Keratinocyte (primary cell): ENCODE results near the gene ASB9. TPM values are rescaled to one million over a fixed set of nuclear protein-coding genes. Genes with fewer than 3 reads are reported as not detected.

Source experiments
- DNase-seq: peaks from one replicate; pipeline ENCODE4 v3.0.0-alpha.2; 2011; ENCODE audit warnings: low read depth, missing footprints, low spot score
- FAIRE-seq: peaks from 2 replicates; lab custom pipeline; 2011; peaks lifted over from hg19 to GRCh38; lab: Jason Lieb, UNC
- H2AFZ ChIP-seq: 2 replicates; pipeline ENCODE4 v1.6.0; 2012; ENCODE audit warnings: low read length, control low read depth, inconsistent platforms; ENCODE audit not compliant: control insufficient read depth
- H3K27ac ChIP-seq: 2 replicates; pipeline ENCODE4 v1.5.1; 2011; ENCODE audit warnings: low read length; ENCODE audit not compliant: control insufficient read depth, insufficient read depth
- H3K27me3 ChIP-seq: 3 replicates; pipeline ENCODE4 v1.6.0; 2011; ENCODE audit warnings: low read length; ENCODE audit not compliant: control insufficient read depth, insufficient read depth; ENCODE audit errors: extremely low read depth
- H3K36me3 ChIP-seq, 2 experiments: 2 replicates in 1 of 2; 3 replicates in 1 of 2; pipeline ENCODE4 v1.5.1; 2011; ENCODE audit warnings: low read length in 2 of 2, mild to moderate bottlenecking in 1 of 2; ENCODE audit not compliant: control insufficient read depth in 2 of 2, insufficient read depth in 2 of 2; ENCODE audit errors: extremely low read depth in 1 of 2
- H3K4me1 ChIP-seq: 3 replicates; pipeline ENCODE4 v1.5.1; 2011; ENCODE audit warnings: low read length; ENCODE audit not compliant: control insufficient read depth, insufficient read depth; ENCODE audit errors: extremely low read depth
- H3K4me2 ChIP-seq: 3 replicates; pipeline ENCODE4 v1.6.0; 2011; ENCODE audit warnings: low read depth, low read length; ENCODE audit not compliant: control insufficient read depth, insufficient read depth; ENCODE audit errors: extremely low read depth
- H3K4me3 ChIP-seq, 3 experiments: fragments of 200-600 bp in 1 of 3; sonication (generic) in 1 of 3; 2 replicates in 2 of 3; 3 replicates in 1 of 3; pipeline ENCODE4 v1.5.1; 2011 to 2016; ENCODE audit warnings: low read length in 3 of 3, mild to moderate bottlenecking in 3 of 3, control low read depth in 2 of 3, inconsistent platforms in 1 of 3, low read depth in 1 of 3, mixed read lengths in 1 of 3, mixed run types in 1 of 3, moderate library complexity in 1 of 3; ENCODE audit not compliant: control insufficient read depth in 2 of 3, insufficient read depth in 2 of 3; ENCODE audit errors: extremely low read depth in 1 of 3
- H3K79me2 ChIP-seq: 2 replicates; pipeline ENCODE4 v1.6.0; 2012; ENCODE audit warnings: low read length; ENCODE audit not compliant: control insufficient read depth, insufficient read depth
- H3K9ac ChIP-seq: 3 replicates; pipeline ENCODE4 v1.6.0; 2011; ENCODE audit warnings: low read length; ENCODE audit not compliant: control insufficient read depth, insufficient read depth; ENCODE audit errors: extremely low read depth
- H3K9me1 ChIP-seq: 3 replicates; pipeline ENCODE4 v1.6.0; 2011; ENCODE audit warnings: low read length; ENCODE audit not compliant: control insufficient read depth, insufficient read depth; ENCODE audit errors: extremely low read depth
- H3K9me3 ChIP-seq: 2 replicates; pipeline ENCODE4 v1.5.1; 2012; ENCODE audit warnings: low read depth, low read length; ENCODE audit not compliant: control insufficient read depth
- H4K20me1 ChIP-seq: 3 replicates; pipeline ENCODE4 v1.6.0; 2011; ENCODE audit warnings: low read length; ENCODE audit not compliant: control insufficient read depth, insufficient read depth; ENCODE audit errors: extremely low read depth
- CTCF ChIP-seq, 3 experiments: IDR thresholded peaks in 1 of 3; conservative IDR thresholded peaks in 1 of 3; optimal IDR thresholded peaks in 1 of 3; 2 replicates in 2 of 3; 3 replicates in 1 of 3; pipeline versions ENCODE3 to v1.5.1; 2011; ENCODE audit warnings: low read length in 3 of 3, mild to moderate bottlenecking in 3 of 3, moderate library complexity in 2 of 3, control low read depth in 1 of 3, inconsistent platforms in 1 of 3; ENCODE audit not compliant: insufficient read depth in 2 of 3; ENCODE audit errors: extremely low read depth in 1 of 3
- EZH2 ChIP-seq: IDR thresholded peaks from one replicate; pipeline ENCODE4 v1.6.1; 2012; ENCODE audit warnings: inconsistent platforms, mild to moderate bottlenecking, low read length, moderate library complexity
- dilution Hi-C: fragments of 300-500 bp; cut with MboI; formaldehyde crosslinking; loops from one replicate; pipeline ENCODE4 v1.7.0; 2020; ENCODE audit warnings: low sequenced_read_pairs; ENCODE audit not compliant: extremely low pct_ligation_motif_present
- polyA plus RNA-seq, 5 experiments: library from polyadenylated mRNA; depleted of rRNA in 3 of 5; stranded (reverse) in 3 of 5; stranded (forward) in 1 of 5; unstranded in 1 of 5; fragments of >200 nt; gene quantifications; 1 replicate in 1 of 5; 2 replicates in 3 of 5; 3 replicates in 1 of 5; pipeline versions ENCODE4 v1.2.1 to v1.2.3, GENCODE V29; 2011 to 2012; ENCODE audit warnings: missing spikeins in 2 of 5, low read depth in 1 of 5, low replicate concordance in 1 of 5

Gene ASB9
- polyA plus RNA-seq, 1 donor (not counting 4 experiments of a cell fraction or from before 2014, with no cell fraction given) = 0.66 TPM

GRCh38 chrX:15224747-15225146 lies 45.1 kb downstream of the ASB9 start:
- Histone ChIP-seq H3K9me3 (no peaks in the 10 kb centered on the region), H3K9ac (no peak overlapping the region), H4K20me1 (no peaks in the 10 kb centered on the region), H3K36me3 (no peaks in the 10 kb centered on the region), H2AFZ (no peak overlapping the region), H3K4me2 (no peak overlapping the region), H3K9me1 (no peaks in the 10 kb centered on the region), H3K4me1 (no peaks in the 10 kb centered on the region), H3K27me3 (no peaks in the 10 kb centered on the region), H3K79me2 (no peaks in the 10 kb centered on the region), H3K4me3 (no peak overlapping the region), H3K27ac (no peak overlapping the region)
- dilution Hi-C loops = no loop called here
- TF ChIP-seq EZH2 (no peak), CTCF (optimal IDR thresholded peaks at IDR 0.05 in 1 of 3, IDR thresholded peaks at IDR 0.05 in 1 of 3, conservative IDR thresholded peaks at IDR 0.05 in 1 of 3; ENCODE audit: extremely low read depth in 1 of 3, insufficient read depth in 2 of 3, low read length in 3 of 3) (no peak)
- FAIRE-seq = no peak
- no peak for DNase-seq

GRCh38 chrX:15221321-15221720 lies 48.6 kb downstream of the ASB9 start:
- Histone ChIP-seq H3K4me1 (no peaks in the 10 kb centered on the region), H3K9me3 (no peaks in the 10 kb centered on the region), H3K9ac (no peak overlapping the region), H3K4me3 (no peak overlapping the region), H4K20me1 (no peaks in the 10 kb centered on the region), H3K27ac (no peak overlapping the region), H3K9me1 (no peaks in the 10 kb centered on the region), H3K27me3 (no peaks in the 10 kb centered on the region), H3K79me2 (no peaks in the 10 kb centered on the region), H3K36me3 (no peaks in the 10 kb centered on the region), H2AFZ (no peak overlapping the region), H3K4me2 (no peak overlapping the region)
- dilution Hi-C loops = no loop called here
- FAIRE-seq (no peak), DNase-seq (no peak)
- TF ChIP-seq EZH2 (no peak), CTCF (optimal IDR thresholded peaks at IDR 0.05 in 1 of 3, IDR thresholded peaks at IDR 0.05 in 1 of 3, conservative IDR thresholded peaks at IDR 0.05 in 1 of 3; ENCODE audit: extremely low read depth in 1 of 3, insufficient read depth in 2 of 3, low read length in 3 of 3) (no peak)
